Caco-2 (cell line): ENCODE data around the gene EIF4E1B. TPM values are rescaled to one million over a fixed set of nuclear protein-coding genes. Genes with fewer than 3 reads are reported as not detected.

Source experiments
- BruUV-seq: library from RNA; stranded (reverse); fragments of 400-500 nt; replicated peaks from 2 replicates; lab custom pipeline; 2021; lab: Mats Ljungman, UMichigan
- CTCF ChIA-PET: fragments of 300-600 bp; sonication (Branson Sonifier 250); formaldehyde crosslinking; loops from one replicate; lab custom pipeline; 2022; ENCODE audit warnings: antibody characterized with exemption; lab: Charles Lee
- POLR2A ChIA-PET: fragments of 300-600 bp; sonication (Branson Sonifier 250); formaldehyde crosslinking; loops from one replicate; lab custom pipeline; 2022; ENCODE audit warnings: antibody characterized with exemption; lab: Charles Lee
- DNase-seq, 2 experiments: peaks; one replicate each; pipeline versions ENCODE4 v3.0.0 to v3.0.0-alpha.2; 2020 to 2022
- H3K27me3 ChIP-seq: replicated peaks from 2 replicates; pipeline ENCODE4 v1.6.0; 2011; ENCODE audit warnings: low read length; ENCODE audit not compliant: control insufficient read depth, insufficient read depth
- H3K36me3 ChIP-seq: 2 replicates; pipeline ENCODE4 v1.5.1; 2011; ENCODE audit warnings: low read length; ENCODE audit not compliant: control insufficient read depth, insufficient read depth
- H3K4me1 ChIP-seq: fragments of 250-450 bp; sonication (Bioruptor Pico); 2 replicates; pipeline ENCODE4 v1.5.1; 2020; ENCODE audit warnings: mild to moderate bottlenecking
- H3K4me3 ChIP-seq: 2 replicates; pipeline ENCODE4 v1.5.1; 2011; ENCODE audit warnings: low read depth, mild to moderate bottlenecking, control low read depth, low read length
- H3K9me3 ChIP-seq: fragments of 250-450 bp; sonication (Bioruptor Pico); 2 replicates; pipeline ENCODE4 v1.5.1; 2020; ENCODE audit warnings: mild to moderate bottlenecking, moderate library complexity
- H3K27ac Mint-ChIP-seq: one replicate; pipeline ENCODE4 v1.8.0; 2022; ENCODE audit warnings: mixed read lengths; ENCODE audit not compliant: unreplicated experiment
- H3K27me3 Mint-ChIP-seq: one replicate; pipeline ENCODE4 v1.8.0; 2022; ENCODE audit warnings: mixed read lengths; ENCODE audit not compliant: insufficient read depth, unreplicated experiment
- H3K36me3 Mint-ChIP-seq: one replicate; pipeline ENCODE4 v1.8.0; 2022; ENCODE audit warnings: mild to moderate bottlenecking, mixed read lengths; ENCODE audit not compliant: insufficient read depth, unreplicated experiment
- H3K4me1 Mint-ChIP-seq: one replicate; pipeline ENCODE4 v1.8.0; 2022; ENCODE audit warnings: low read depth, mixed read lengths; ENCODE audit not compliant: unreplicated experiment
- H3K4me3 Mint-ChIP-seq: one replicate; pipeline ENCODE4 v1.8.0; 2022; ENCODE audit warnings: mild to moderate bottlenecking, moderate library complexity, mixed read lengths; ENCODE audit not compliant: unreplicated experiment
- H3K9me3 Mint-ChIP-seq: one replicate; pipeline ENCODE4 v1.8.0; 2022; ENCODE audit warnings: mixed read lengths; ENCODE audit not compliant: unreplicated experiment
- CTCF ChIP-seq, 2 experiments: fragments of 200-600 bp in 1 of 2; IDR thresholded peaks; 1 replicate in 1 of 2; 2 replicates in 1 of 2; pipeline versions ENCODE4 v1.5.1 to v1.8.0; 2011 to 2022; ENCODE audit warnings: antibody characterized with exemption in 1 of 2, control low read depth in 1 of 2, inconsistent platforms in 1 of 2, low read depth in 1 of 2, low read length in 1 of 2, mild to moderate bottlenecking in 1 of 2, moderate library complexity in 1 of 2; ENCODE audit not compliant: insufficient read depth in 1 of 2, severe bottlenecking in 1 of 2, unreplicated experiment in 1 of 2
- intact Hi-C: fragments of 100-400 bp; cut with micrococcal nuclease; formaldehyde crosslinking; loops from one replicate; pipeline ENCODE4 v1.10.0; 2022; ENCODE audit not compliant: unreplicated experiment
- total RNA-seq: library from RNA; stranded (reverse); gene quantifications from 2 replicates; pipeline ENCODE4 v1.2.3, GENCODE V29; 2022

EIF4E1B gene
- total RNA-seq, 1 experiment from 2014 or later, result not detected

GRCh38 chr5:176691524-176691923 lies 61.0 kb downstream of the EIF4E1B start:
- no peaks in the 10 kb centered on the region for H3K36me3 Mint-ChIP-seq
- Histone ChIP-seq H3K36me3 (no peaks in the 10 kb centered on the region), H3K9me3 (no peaks in the 10 kb centered on the region)

GRCh38 chr5:176692326-176692725 lies 61.9 kb downstream of the EIF4E1B start:
- Mint-ChIP-seq H3K27me3 (peaks cover 14% of the 10 kb centered on the region), H3K4me3 (no peak overlapping the region), H3K36me3 (no peaks in the 10 kb centered on the region), H3K27ac (no peak overlapping the region), H3K4me1 (peaks cover 17% of the 10 kb centered on the region), H3K9me3 (no peaks in the 10 kb centered on the region)
- no peak for TF ChIP-seq CTCF (IDR thresholded peaks at IDR 0.05; ENCODE audit: insufficient read depth in 1 of 2, low read depth in 1 of 2, low read length in 1 of 2, severe bottlenecking in 1 of 2, unreplicated experiment in 1 of 2)
- no peak for DNase-seq
- no TSS peak for BruUV-seq
- 0 out of 2 replicates have a peak, but pooled peaks cover 7% of the 10 kb centered on the region for H3K4me1 ChIP-seq
- H3K27me3 ChIP-seq, result no peaks in the 10 kb centered on the region
- ChIA-PET CTCF (no interaction called here), POLR2A (interaction anchor here (0.6 kb wide), 1 partner anchor 149 kb away, joined by 10 read pairs; no protein-coding TSS in a partner anchor)
- H3K4me3 ChIP-seq, result no peak overlapping the region
- no peaks in the 10 kb centered on the region for H3K36me3 ChIP-seq
- H3K9me3 ChIP-seq, result no peaks in the 10 kb centered on the region
- intact Hi-C loops, result no loop called here

More at GRCh38 chr5:176691524-176691923, 61.0 kb downstream of the EIF4E1B start:
- intact Hi-C loops, result no loop called here
- H3K4me3 ChIP-seq, result no peak overlapping the region
- BruUV-seq, result no TSS peak
- Mint-ChIP-seq H3K27ac (no peak overlapping the region), H3K27me3 (peaks cover 8% of the 10 kb centered on the region), H3K4me3 (no peak overlapping the region), H3K4me1 (peaks cover 17% of the 10 kb centered on the region), H3K9me3 (no peaks in the 10 kb centered on the region)
- H3K4me1 ChIP-seq, result 0 out of 2 replicates have a peak, but pooled peaks cover 7% of the 10 kb centered on the region
- ChIA-PET CTCF (no interaction called here), POLR2A (no interaction called here)
- no peaks in the 10 kb centered on the region for H3K27me3 ChIP-seq
- TF ChIP-seq CTCF (IDR thresholded peaks at IDR 0.05; ENCODE audit: insufficient read depth in 1 of 2, low read depth in 1 of 2, low read length in 1 of 2, severe bottlenecking in 1 of 2, unreplicated experiment in 1 of 2), result no peak
- DNase-seq, result no peak

GRCh38 chr5:176692839-176693476 lies 62.5 kb downstream of the EIF4E1B start:
- POLR2A ChIA-PET, result interaction anchor here (0.6 kb wide), 1 partner anchor 149 kb away, joined by 10 read pairs; no protein-coding TSS in a partner anchor
- CTCF ChIA-PET, result interaction anchor here (0.7 to 1.8 kb wide), 3 partner anchors 32 to 152 kb away, joined by 5 to 8 read pairs (median 6); no protein-coding TSS in a partner anchor
- H3K27me3 Mint-ChIP-seq, result peaks cover 14% of the 10 kb centered on the region
- Histone ChIP-seq H3K9me3 (no peaks in the 10 kb centered on the region), H3K36me3 (no peaks in the 10 kb centered on the region), H3K4me3 (no peak overlapping the region), H3K4me1 (0 out of 2 replicates have a peak, but pooled peaks cover 7% of the 10 kb centered on the region), H3K27me3 (no peaks in the 10 kb centered on the region)
- TF ChIP-seq CTCF (IDR thresholded peaks at IDR 0.05; ENCODE audit: insufficient read depth in 1 of 2, low read depth in 1 of 2, low read length in 1 of 2, severe bottlenecking in 1 of 2, unreplicated experiment in 1 of 2), result no peak
- H3K4me3 Mint-ChIP-seq, result peak overlapping the region; percentile 34
- peaks cover 17% of the 10 kb centered on the region for H3K4me1 Mint-ChIP-seq
- no peak overlapping the region for H3K27ac Mint-ChIP-seq
- BruUV-seq, result no TSS peak
- intact Hi-C loops, result no loop called here
- H3K36me3 Mint-ChIP-seq, result peaks cover under 1% of the 10 kb centered on the region
- no peak for DNase-seq
- H3K9me3 Mint-ChIP-seq, result no peaks in the 10 kb centered on the region
